Neural cell (in vitro differentiated cells): Measurements from ENCODE around the gene ZDHHC8. TPM values are rescaled to one million over a fixed set of nuclear protein-coding genes. Genes with fewer than 3 reads are reported as not detected.

Source experiments
- H2AFZ ChIP-seq: fragments of 200-600, 300-800 bp; sonication (generic), shearing (Covaris generic); 2 replicates; pipeline ENCODE4 v1.6.0; 2014; ENCODE audit warnings: low read depth, mild to moderate bottlenecking, antibody characterized with exemption, low read length, moderate library complexity
- H3F3A ChIP-seq: fragments of 200-600 bp; shearing (Covaris generic); 2 replicates; pipeline ENCODE4 v1.6.1; 2016; ENCODE audit warnings: mild to moderate bottlenecking, moderate library complexity, mixed read lengths, antibody characterized with exemption, low read length; ENCODE audit not compliant: insufficient read depth, poor library complexity, severe bottlenecking
- H3K27ac ChIP-seq: fragments of 200-600, 300-800 bp; sonication (generic), shearing (Covaris generic); 2 replicates; pipeline ENCODE4 v1.5.1; 2014; ENCODE audit warnings: mild to moderate bottlenecking, low read length, moderate library complexity
- H3K27me3 ChIP-seq: fragments of 300-800, 200-600 bp; sonication (generic), shearing (Covaris generic); 2 replicates; pipeline ENCODE4 v1.6.0; 2014; ENCODE audit warnings: mild to moderate bottlenecking, low read depth, low read length, moderate library complexity; ENCODE audit not compliant: insufficient read depth
- H3K36me3 ChIP-seq: fragments of 300-800, 200-600 bp; sonication (generic), shearing (Covaris generic); 2 replicates; pipeline ENCODE4 v1.5.1; 2014; ENCODE audit warnings: mild to moderate bottlenecking, antibody characterized with exemption, low read length, moderate library complexity; ENCODE audit not compliant: insufficient read depth
- H3K4me2 ChIP-seq: fragments of 300-800, 200-600 bp; sonication (generic), shearing (Covaris generic); 2 replicates; pipeline ENCODE4 v1.6.0; 2014; ENCODE audit warnings: mild to moderate bottlenecking, low read length
- H3K4me3 ChIP-seq: fragments of 300-800, 200-600 bp; sonication (generic), shearing (Covaris generic); 2 replicates; pipeline ENCODE4 v1.5.1; 2014; ENCODE audit warnings: mild to moderate bottlenecking, low read length, moderate library complexity
- H3K79me2 ChIP-seq: fragments of 200-600 bp; shearing (Covaris generic); replicated peaks from 2 replicates; pipeline ENCODE4 v1.6.0; 2014; ENCODE audit warnings: mild to moderate bottlenecking, low read length, moderate library complexity; ENCODE audit not compliant: insufficient read depth
- H3K9ac ChIP-seq: fragments of 300-800, 200-600 bp; sonication (generic), shearing (Covaris generic); 2 replicates; pipeline ENCODE4 v1.6.1; 2016; ENCODE audit warnings: mild to moderate bottlenecking, low read length, mixed read lengths
- H3K9me2 ChIP-seq: fragments of 200-600 bp; shearing (Covaris generic); 2 replicates; pipeline ENCODE4 v1.6.1; 2016; ENCODE audit warnings: mild to moderate bottlenecking, low read length, mixed read lengths; ENCODE audit not compliant: insufficient read depth
- H3K9me3 ChIP-seq: fragments of 200-600, 300-800 bp; sonication (generic), shearing (Covaris generic); 2 replicates; pipeline ENCODE4 v1.6.1; 2016; ENCODE audit warnings: mild to moderate bottlenecking, mixed run types, low read length, moderate library complexity, mixed read lengths
- H4K20me1 ChIP-seq: fragments of 200-600 bp; shearing (Covaris generic); 2 replicates; pipeline ENCODE4 v1.6.1; 2016; ENCODE audit warnings: mild to moderate bottlenecking, mixed run types; ENCODE audit not compliant: insufficient read depth
- CTCF ChIP-seq: fragments of 450-650 bp; IDR thresholded peaks from 2 replicates; pipeline ENCODE4 v1.5.1; 2014; ENCODE audit warnings: antibody characterized with exemption, mild to moderate bottlenecking, moderate library complexity; ENCODE audit not compliant: poor library complexity, severe bottlenecking
- EP300 ChIP-seq: fragments of 450-650 bp; conservative IDR thresholded peaks from 2 replicates; pipeline ENCODE4 v1.6.1; 2014; ENCODE audit warnings: antibody characterized with exemption, mild to moderate bottlenecking, moderate library complexity; ENCODE audit not compliant: poor library complexity, severe bottlenecking
- EZH2 ChIP-seq: fragments of 200-600, 300-800 bp; shearing (Covaris generic), sonication (generic); IDR thresholded peaks from 2 replicates; pipeline ENCODE4 v1.6.1; 2014; ENCODE audit warnings: antibody characterized with exemption, low read length, borderline replicate concordance, mild to moderate bottlenecking; ENCODE audit not compliant: insufficient read depth, poor library complexity, severe bottlenecking
- MXI1 ChIP-seq: fragments of 450-650 bp; conservative IDR thresholded peaks from 2 replicates; pipeline ENCODE4 v1.6.1; 2014; ENCODE audit warnings: antibody characterized with exemption, mild to moderate bottlenecking; ENCODE audit not compliant: poor library complexity, severe bottlenecking
- POLR2AphosphoS5 ChIP-seq: IDR thresholded peaks from 2 replicates; pipeline ENCODE4 v1.6.1; 2012
- RAD21 ChIP-seq: fragments of 450-650 bp; conservative IDR thresholded peaks from 2 replicates; pipeline ENCODE4 v1.6.1; 2014; ENCODE audit warnings: antibody characterized with exemption, mild to moderate bottlenecking, moderate library complexity
- REST ChIP-seq: IDR thresholded peaks from 2 replicates; pipeline ENCODE4 v1.6.1; 2012; ENCODE audit warnings: borderline replicate concordance
- SMC3 ChIP-seq: fragments of 450-650 bp; conservative IDR thresholded peaks from 2 replicates; pipeline ENCODE4 v1.6.1; 2014; ENCODE audit warnings: antibody characterized with exemption, mild to moderate bottlenecking, moderate library complexity; ENCODE audit not compliant: poor library complexity
- TAF1 ChIP-seq: IDR thresholded peaks from 2 replicates; pipeline ENCODE4 v1.6.1; 2012; ENCODE audit warnings: low read depth
- polyA plus RNA-seq: library from polyadenylated mRNA; depleted of rRNA; stranded (reverse); fragments of >200 nt; gene quantifications from 2 replicates; pipeline ENCODE4 v1.2.3, GENCODE V29; 2014

The ZDHHC8 gene
- polyA plus RNA-seq, 1 donor from 2014 or later, result 4.5 TPM

GRCh38 chr22:20092477-20092854, 39.1 kb upstream of the ZDHHC8 start:
- H3F3A ChIP-seq, result no peaks in the 10 kb centered on the region
- no peak for TF ChIP-seq TAF1
- no peak for TF ChIP-seq MXI1
- no peak for TF ChIP-seq EP300
- no peak for TF ChIP-seq EZH2
- TF ChIP-seq POLR2AphosphoS5, result no peak
- no peak for TF ChIP-seq REST
- TF ChIP-seq SMC3, result no peak
- TF ChIP-seq CTCF, result no peak
- TF ChIP-seq RAD21, result no peak
- no peaks in the 10 kb centered on the region for H3K27me3 ChIP-seq
- no peaks in the 10 kb centered on the region for H4K20me1 ChIP-seq
- H2AFZ ChIP-seq, result no peak overlapping the region
- H3K9me2 ChIP-seq, result no peaks in the 10 kb centered on the region
- no peak overlapping the region for H3K4me3 ChIP-seq
- no peak overlapping the region for H3K4me2 ChIP-seq
- no peak overlapping the region for H3K27ac ChIP-seq
- peaks cover 10% of the 10 kb centered on the region for H3K36me3 ChIP-seq
- H3K9ac ChIP-seq, result no peak overlapping the region
- no peaks in the 10 kb centered on the region for H3K9me3 ChIP-seq
- peaks cover 7% of the 10 kb centered on the region for H3K79me2 ChIP-seq

GRCh38 chr22:20093418-20094196, 38.0 kb upstream of the ZDHHC8 start:
- H3K9ac ChIP-seq, result no peak overlapping the region
- no peaks in the 10 kb centered on the region for H3K9me2 ChIP-seq
- no peaks in the 10 kb centered on the region for H3F3A ChIP-seq
- H3K4me3 ChIP-seq, result no peak overlapping the region
- peaks cover 4% of the 10 kb centered on the region for H4K20me1 ChIP-seq
- TF ChIP-seq EZH2, result no peak
- no peak for TF ChIP-seq MXI1
- no peak for TF ChIP-seq POLR2AphosphoS5
- TF ChIP-seq CTCF, result no peak
- no peak for TF ChIP-seq TAF1
- TF ChIP-seq EP300, result no peak
- no peak for TF ChIP-seq RAD21
- no peak for TF ChIP-seq REST
- TF ChIP-seq SMC3, result no peak
- no peak overlapping the region for H2AFZ ChIP-seq
- H3K27ac ChIP-seq, result no peak overlapping the region
- H3K9me3 ChIP-seq, result no peaks in the 10 kb centered on the region
- H3K4me2 ChIP-seq, result no peak overlapping the region
- H3K79me2 ChIP-seq, result peaks cover 12% of the 10 kb centered on the region
- no peaks in the 10 kb centered on the region for H3K27me3 ChIP-seq
- H3K36me3 ChIP-seq, result peaks cover 11% of the 10 kb centered on the region
